HG02885 (cell line): Measurements from ENCODE around the gene IMMT.

Experiments used
- ATAC-seq: cut with Tn5 transposase; IDR thresholded peaks from one replicate; pipeline ENCODE4 v1.9.1; 2021; ENCODE audit warnings: mild to moderate bottlenecking; ENCODE audit not compliant: unreplicated experiment, poor library complexity

The IMMT gene

GRCh38 chr2:86097114-86097896 lies 98.0 kb downstream of the IMMT start:
- no peak for ATAC-seq

DNA sequence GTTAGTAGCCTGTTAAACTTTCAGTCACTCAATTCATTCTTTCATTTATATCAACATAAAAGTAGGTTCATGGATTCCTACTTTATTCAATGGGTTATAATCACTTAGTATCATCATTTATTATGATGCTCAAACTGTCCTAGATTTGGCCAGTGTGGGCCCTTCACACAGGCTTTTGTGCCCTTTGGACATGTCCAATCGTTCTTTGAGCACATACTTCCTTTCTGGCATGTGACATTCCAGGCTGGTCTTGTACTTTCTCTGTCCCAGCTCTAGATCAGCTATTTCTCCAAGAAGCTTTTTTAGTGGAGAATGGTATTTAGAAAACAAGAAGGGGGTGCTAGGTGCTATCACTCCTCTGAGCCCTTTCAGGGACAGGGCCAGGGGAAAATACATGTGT lies 101.0 kb downstream of the IMMT start:
- no peak for ATAC-seq
